Measurements from ENCODE around the gene ATP1A2. TPM values are rescaled to one million over a fixed set of nuclear protein-coding genes. Genes with fewer than 3 reads are reported as not detected.

ATP1A2 gene
- total RNA-seq, 1 experiment from 2014 or later = 23.2 TPM

GRCh38 chr1:160099716-160100375 lies 15.7 kb upstream of the ATP1A2 start:
- Mint-ChIP-seq H3K4me1 (peaks cover 71% of the 10 kb centered on the region), H3K27ac (no peak overlapping the region; the same call in 1 of the 2 replicates), H3K36me3 (peaks cover 2% of the 10 kb centered on the region; the same call in 1 of the 2 replicates), H3K9me3 (no peaks in the 10 kb centered on the region), H3K27me3 (ENCODE audit: low read depth) (peaks cover 5% of the 10 kb centered on the region; the same call in 1 of the 2 replicates), H3K4me3 (peak overlapping the region; percentile 69; the same call in 1 of the 2 replicates)
- TF ChIP-seq TCF7 (CRISPR knock-in tag; IDR thresholded peaks at IDR 0.05; ENCODE audit: low read depth) = no peak
- TF ChIP-seq ELF4 (CRISPR knock-in tag; IDR thresholded peaks at IDR 0.05; ENCODE audit: low read depth) = no peak
- no peak for TF ChIP-seq ZNF219 (CRISPR knock-in tag; IDR thresholded peaks at IDR 0.05; ENCODE audit: borderline replicate concordance)
- no peak for TF ChIP-seq USF1 (CRISPR knock-in tag; IDR thresholded peaks at IDR 0.05)
- TF ChIP-seq FOXP4 (CRISPR knock-in tag; IDR thresholded peaks at IDR 0.05) = no peak
- no peak for DNase-seq (ENCODE audit: low spot score)
- no peak for ATAC-seq
- CTCF ChIA-PET = interaction anchor here (0.8 to 9.3 kb wide), 15 partner anchors 9 to 277 kb away, joined by 3 to 170 read pairs (median 14); partner anchors contain the start of gene ATP1A2
- POLR2A ChIA-PET = interaction anchor here (0.8 kb wide), 2 partner anchors 21 to 185 kb away, joined by 3 read pairs; partner anchors contain the start of gene PEX19

GRCh38 chr1:160101037-160101716 lies 14.4 kb upstream of the ATP1A2 start:
- DNase-seq (ENCODE audit: low spot score) (peak; percentile 86), ATAC-seq (peak; percentile 64)
- no peaks in the 10 kb centered on the region for H3K36me3 Mint-ChIP-seq
- H3K9me3 Mint-ChIP-seq = no peaks in the 10 kb centered on the region
- peaks cover 58% of the 10 kb centered on the region for H3K4me1 Mint-ChIP-seq
- H3K27me3 Mint-ChIP-seq (ENCODE audit: low read depth) = peaks cover 5% of the 10 kb centered on the region; the same call in 1 of the 2 replicates
- CTCF ChIA-PET = interaction anchor here (0.5 to 9.3 kb wide), 44 partner anchors 9 to 1078 kb away, joined by 3 to 109 read pairs (median 5); partner anchors contain the start of genes ATP1A2, CASQ1, DCAF8 and PEX19
- POLR2A ChIA-PET = interaction anchor here (0.6 to 1.2 kb wide), 2 partner anchors 15 to 151 kb away, joined by 3 to 4 read pairs; no protein-coding TSS in a partner anchor
- peak overlapping the region; percentile 41; the same call in 1 of the 2 replicates for H3K4me3 Mint-ChIP-seq
- H3K27ac Mint-ChIP-seq = peak overlapping the region; percentile 57; the same call in 1 of the 2 replicates
- TF ChIP-seq ETV6 (CRISPR knock-in tag; IDR thresholded peaks at IDR 0.05) (peak; percentile 76; the same call in 1 of the 2 replicates), STAT6 (CRISPR knock-in tag; conservative IDR thresholded peaks at IDR 0.05; ENCODE audit: low read depth) (no peak), ZNF138 (CRISPR knock-in tag; conservative IDR thresholded peaks at IDR 0.05) (no peak), CREB1 (CRISPR knock-in tag; IDR thresholded peaks at IDR 0.05) (no peak), HMGA2 (CRISPR knock-in tag; IDR thresholded peaks at IDR 0.05) (no peak), FOXJ3 (CRISPR knock-in tag; IDR thresholded peaks at IDR 0.05; ENCODE audit: borderline replicate concordance) (no peak), CTCF (IDR thresholded peaks at IDR 0.05) (peak; percentile 87), PRDM15 (CRISPR knock-in tag; IDR thresholded peaks at IDR 0.05) (no peak), ZBTB43 (CRISPR knock-in tag; IDR thresholded peaks at IDR 0.05) (no peak), FOXP1 (CRISPR knock-in tag; IDR thresholded peaks at IDR 0.05; ENCODE audit: borderline replicate concordance) (no peak), ZNF423 (CRISPR knock-in tag; IDR thresholded peaks at IDR 0.05) (no peak), MAX (CRISPR knock-in tag; IDR thresholded peaks at IDR 0.05) (no peak)

All from WTC11 (cell line).